ENCODE data around the gene TLR6. TPM values are rescaled to one million over a fixed set of nuclear protein-coding genes. Genes with fewer than 3 reads are reported as not detected.

The TLR6 gene
- total RNA-seq, 1 donor from 2014 or later, result 1.5 TPM

DNA sequence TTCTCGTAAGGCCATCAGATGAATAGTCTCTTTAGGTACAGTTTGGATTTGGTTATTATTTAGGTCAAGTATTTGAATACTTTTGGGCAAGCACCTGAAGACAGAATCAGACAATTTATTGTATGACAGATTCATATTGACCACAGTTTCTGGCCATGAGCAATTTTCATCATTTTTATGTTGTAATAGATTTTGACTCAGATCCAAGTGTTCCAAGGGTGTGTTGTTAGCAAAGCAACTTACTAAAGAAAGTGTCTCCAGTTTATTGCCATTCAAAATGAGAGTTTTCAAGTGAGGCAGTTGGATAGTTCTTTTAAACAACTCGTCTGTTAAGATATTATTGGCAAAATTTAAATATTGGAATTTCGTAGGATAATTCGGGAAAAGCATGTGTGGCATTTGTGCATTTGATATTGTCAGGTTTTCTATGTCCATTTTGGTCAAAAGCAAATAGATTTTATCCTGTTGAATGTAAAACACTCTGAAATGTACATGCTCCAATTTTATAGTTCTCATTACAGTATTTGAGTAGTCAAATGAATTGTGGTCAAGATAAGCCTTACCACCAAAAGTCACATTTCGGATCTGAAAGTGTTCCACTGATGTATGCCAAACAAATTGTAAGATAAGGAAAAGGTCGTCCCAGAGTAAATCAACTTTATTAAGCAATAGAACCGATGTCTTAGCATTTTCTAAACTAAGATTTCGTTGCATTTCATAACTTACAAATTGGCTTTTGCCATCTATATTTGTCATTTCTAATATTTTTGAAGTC is 82.2 kb downstream of the TLR6 start:
- intact Hi-C loops (cut with DNase I), result no loop called here
- DNase-seq (ENCODE audit: missing footprints) (no peak), ATAC-seq (no peak)

Small RNA genes within 50 kb of the gene (microRNA-seq; reads per million reads assigned to microRNA genes)
- gene MIR574, result 172 reads per million, percentile 58 among the genes with 10 or more reads in this experiment

Other genes starting within 250 kb of the TLR6 start
- gene KLF3, start 192.6 kb downstream of the TLR6 start, total RNA-seq, result 18.9 TPM
- not detected for gene TLR10, start 73.8 kb downstream of the TLR6 start, total RNA-seq
- 4.3 TPM for gene TLR1, start 52.0 kb downstream of the TLR6 start, total RNA-seq
- 25.3 TPM for gene FAM114A1, start 11.0 kb upstream of the TLR6 start, total RNA-seq
- not detected for gene TMEM156, start 175.6 kb upstream of the TLR6 start, total RNA-seq
- 15.4 TPM for gene KLHL5, start 205.4 kb upstream of the TLR6 start, total RNA-seq

Data from Right ventricle myocardium inferior (tissue), 1 donor.